Hepatocyte (in vitro differentiated cells): ENCODE data around the gene ATXN1. TPM values are rescaled to one million over a fixed set of nuclear protein-coding genes. Genes with fewer than 3 reads are reported as not detected.
"Not testable (repeated sequence)": the region's sequence is repeated elsewhere in the genome, so short reads cannot be mapped to it uniquely, and the experiment has no call there.

Experiments
- DNase-seq: peaks from one replicate; pipeline ENCODE4 v3.0.0-alpha.2; 2016; ENCODE audit warnings: low spot score
- H2AFZ ChIP-seq: fragments of 200-600 bp; sonication (generic); 2 replicates; pipeline ENCODE4 v1.6.0; 2016; ENCODE audit warnings: antibody characterized with exemption, mild to moderate bottlenecking
- H3K27ac ChIP-seq: fragments of 200-600 bp; sonication (generic); 2 replicates; pipeline ENCODE4 v1.5.1; 2016; ENCODE audit warnings: mild to moderate bottlenecking
- H3K27me3 ChIP-seq: fragments of 200-600 bp; sonication (generic); 2 replicates; pipeline ENCODE4 v1.6.1; 2016
- H3K36me3 ChIP-seq: fragments of 200-600 bp; sonication (generic); replicated peaks from 2 replicates; pipeline ENCODE4 v1.5.1; 2016; ENCODE audit warnings: low read depth; ENCODE audit not compliant: insufficient read depth
- H3K4me1 ChIP-seq: fragments of 200-600 bp; sonication (generic); 2 replicates; pipeline ENCODE4 v1.5.1; 2016; ENCODE audit warnings: mild to moderate bottlenecking, moderate library complexity; ENCODE audit not compliant: insufficient read depth
- H3K4me2 ChIP-seq: fragments of 200-600 bp; sonication (generic); 2 replicates; pipeline ENCODE4 v1.6.0; 2016
- H3K4me3 ChIP-seq: fragments of 200-600 bp; sonication (generic); 2 replicates; pipeline ENCODE4 v1.5.1; 2016; ENCODE audit warnings: mild to moderate bottlenecking
- H3K79me2 ChIP-seq: fragments of 200-600 bp; sonication (generic); 2 replicates; pipeline ENCODE4 v1.6.0; 2017; ENCODE audit warnings: mild to moderate bottlenecking
- H3K9me2 ChIP-seq: fragments of 200-600 bp; sonication (generic); replicated peaks from 2 replicates; pipeline ENCODE4 v1.6.0; 2017; ENCODE audit warnings: mild to moderate bottlenecking; ENCODE audit not compliant: insufficient read depth
- H3K9me3 ChIP-seq: fragments of 200-600 bp; sonication (generic); 2 replicates; pipeline ENCODE4 v1.5.1; 2016; ENCODE audit warnings: low read depth, mild to moderate bottlenecking
- H4K20me1 ChIP-seq: fragments of 200-600 bp; sonication (generic); 2 replicates; pipeline ENCODE4 v1.6.0; 2016; ENCODE audit warnings: mild to moderate bottlenecking; ENCODE audit not compliant: insufficient read depth, poor library complexity, severe bottlenecking
- EZH2 ChIP-seq: fragments of 200-600 bp; sonication (generic); IDR thresholded peaks from 2 replicates; pipeline ENCODE4 v1.6.1; 2016; ENCODE audit warnings: antibody characterized with exemption, mild to moderate bottlenecking, borderline replicate concordance
- EZH2phosphoT487 ChIP-seq: fragments of 200-600 bp; sonication (generic); IDR thresholded peaks from one replicate; pipeline ENCODE4 v1.6.1; 2018; ENCODE audit warnings: antibody characterized with exemption, mild to moderate bottlenecking, low read depth, moderate library complexity; ENCODE audit not compliant: unreplicated experiment, severe bottlenecking
- WGBS: methylation state at CpG from one replicate; pipeline ENCODE4 v1.1.6; 2016; ENCODE audit warnings: low lambda C conversion rate; ENCODE audit errors: missing lambda C conversion rate; 5-methylcytosine and 5-hydroxymethylcytosine counted together
- polyA plus RNA-seq: library from polyadenylated mRNA; unstranded; fragments of >200 nt; fragmentation: Nextera tagmentation; extraction: Ambion mirVana; gene quantifications from 2 replicates; pipeline ENCODE4 v1.2.1, GENCODE V29; 2016
- total RNA-seq: library from RNA; depleted of rRNA; stranded (reverse); fragments of >200 nt; gene quantifications from 2 replicates; pipeline ENCODE4 v1.2.3, GENCODE V29; 2014
- TF ChIP-seq, protein P1 (sequence below): fragments of 200-600 bp; sonication (generic); IDR thresholded peaks from 2 replicates; pipeline ENCODE4 v1.5.1; 2016; ENCODE audit warnings: antibody characterized with exemption, mild to moderate bottlenecking; ENCODE audit not compliant: poor library complexity

ATXN1 gene
- total and polyA plus RNA-seq, 2 experiments from 2014 or later = 14.7 to 32.6 TPM

DNA sequence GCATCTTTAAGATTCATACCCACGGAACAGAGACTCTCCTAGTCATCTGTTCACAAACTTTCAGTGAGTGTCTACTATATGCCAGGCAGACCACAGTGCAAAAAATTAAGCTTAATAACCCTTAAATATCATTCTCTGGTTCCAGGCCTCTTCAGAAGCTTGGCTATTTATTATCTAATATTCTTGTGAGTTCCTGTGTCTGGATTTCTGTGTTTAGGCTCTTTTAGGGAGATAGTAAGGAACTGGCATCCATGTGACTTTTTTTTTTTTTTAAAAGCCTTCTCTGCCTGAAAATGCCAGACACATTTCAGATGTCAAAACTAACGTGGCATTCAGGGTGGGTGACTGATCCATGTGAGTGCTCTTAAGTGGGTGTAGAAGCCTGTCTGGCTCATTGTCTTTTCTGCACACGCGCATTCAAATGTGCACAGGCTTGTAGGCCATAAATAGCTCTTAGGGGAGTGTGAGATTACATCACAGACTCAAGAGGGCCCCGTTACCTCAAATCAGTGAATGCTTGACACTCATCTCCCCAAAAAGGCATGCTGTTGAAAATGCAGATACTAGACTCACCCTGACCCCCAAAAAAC is 380.9 kb downstream of the ATXN1 start:
- Histone ChIP-seq H3K9me2 (no peaks in the 10 kb centered on the region), H3K27ac (no peak overlapping the region), H3K27me3 (no peaks in the 10 kb centered on the region), H2AFZ (no peak overlapping the region), H3K4me1 (no peaks in the 10 kb centered on the region), H4K20me1 (no peaks in the 10 kb centered on the region), H3K9me3 (no peaks in the 10 kb centered on the region), H3K79me2 (no peaks in the 10 kb centered on the region), H3K36me3 (no peaks in the 10 kb centered on the region), H3K4me3 (no peak overlapping the region), H3K4me2 (no peak overlapping the region)
- TF ChIP-seq EZH2 = no peak
- TF ChIP-seq EZH2phosphoT487 = no peak
- TF ChIP-seq, protein P1, sequence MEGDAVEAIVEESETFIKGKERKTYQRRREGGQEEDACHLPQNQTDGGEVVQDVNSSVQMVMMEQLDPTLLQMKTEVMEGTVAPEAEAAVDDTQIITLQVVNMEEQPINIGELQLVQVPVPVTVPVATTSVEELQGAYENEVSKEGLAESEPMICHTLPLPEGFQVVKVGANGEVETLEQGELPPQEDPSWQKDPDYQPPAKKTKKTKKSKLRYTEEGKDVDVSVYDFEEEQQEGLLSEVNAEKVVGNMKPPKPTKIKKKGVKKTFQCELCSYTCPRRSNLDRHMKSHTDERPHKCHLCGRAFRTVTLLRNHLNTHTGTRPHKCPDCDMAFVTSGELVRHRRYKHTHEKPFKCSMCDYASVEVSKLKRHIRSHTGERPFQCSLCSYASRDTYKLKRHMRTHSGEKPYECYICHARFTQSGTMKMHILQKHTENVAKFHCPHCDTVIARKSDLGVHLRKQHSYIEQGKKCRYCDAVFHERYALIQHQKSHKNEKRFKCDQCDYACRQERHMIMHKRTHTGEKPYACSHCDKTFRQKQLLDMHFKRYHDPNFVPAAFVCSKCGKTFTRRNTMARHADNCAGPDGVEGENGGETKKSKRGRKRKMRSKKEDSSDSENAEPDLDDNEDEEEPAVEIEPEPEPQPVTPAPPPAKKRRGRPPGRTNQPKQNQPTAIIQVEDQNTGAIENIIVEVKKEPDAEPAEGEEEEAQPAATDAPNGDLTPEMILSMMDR = no peak
- WGBS = 71% methylated on average over 5 of the region's 5 CpGs
- DNase-seq = no peak

DNA sequence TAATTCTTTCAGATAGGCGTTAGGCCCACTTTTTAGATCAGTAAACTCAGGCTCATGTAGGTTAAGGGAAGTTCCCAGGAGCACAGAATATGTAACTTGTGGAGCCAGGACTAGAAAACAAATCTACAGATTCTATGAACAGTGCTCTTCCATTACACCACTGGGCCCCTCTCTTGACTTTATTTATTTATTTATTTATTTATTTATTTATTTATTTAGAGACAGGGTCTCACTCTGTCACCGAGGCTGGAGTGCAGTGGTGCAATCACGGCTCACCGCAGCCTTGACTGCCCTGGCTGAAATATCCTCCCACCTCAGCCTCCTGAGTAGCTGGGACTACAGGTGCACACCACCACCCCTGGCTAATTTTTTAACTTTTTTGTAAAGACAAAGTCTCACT is 382.9 kb downstream of the ATXN1 start:
- not testable (repeated sequence) for H3K27me3 ChIP-seq, H3K4me1 ChIP-seq, H3K36me3 ChIP-seq, H3K4me2 ChIP-seq, H3K79me2 ChIP-seq, H3K9me2 ChIP-seq, DNase-seq, H3K4me3 ChIP-seq, H3K9me3 ChIP-seq, H2AFZ ChIP-seq, H3K27ac ChIP-seq, H4K20me1 ChIP-seq
- WGBS = 98% methylated on average over 4 of the region's 4 CpGs

DNA sequence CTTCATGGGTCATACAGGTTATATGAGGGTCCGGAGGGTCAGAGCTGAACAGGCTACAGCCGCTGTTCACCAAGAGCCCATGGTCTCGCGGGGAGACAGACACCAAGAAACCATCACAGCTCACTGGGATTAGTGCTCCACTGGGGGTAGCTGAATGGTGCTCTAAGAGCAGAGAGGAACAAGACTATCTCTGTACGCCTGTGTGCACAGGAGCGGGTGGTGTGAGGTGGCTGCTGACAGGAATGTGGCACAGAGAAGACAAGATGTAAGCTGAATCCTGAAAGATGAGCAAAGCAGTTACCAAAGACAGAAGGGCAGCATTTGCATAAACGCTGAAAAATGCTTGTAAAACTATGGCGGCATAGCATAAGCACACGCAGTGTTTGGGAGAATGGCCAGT is 383.8 kb downstream of the ATXN1 start:
- no peak for DNase-seq
- WGBS = 96% methylated on average over 9 of the region's 9 CpGs
- Histone ChIP-seq H3K9me2 (no peaks in the 10 kb centered on the region), H3K27ac (no peak overlapping the region), H3K4me2 (no peak overlapping the region), H3K36me3 (no peaks in the 10 kb centered on the region), H3K79me2 (no peaks in the 10 kb centered on the region), H3K4me1 (no peaks in the 10 kb centered on the region), H3K4me3 (no peak overlapping the region), H3K9me3 (no peaks in the 10 kb centered on the region), H4K20me1 (no peaks in the 10 kb centered on the region), H2AFZ (no peak overlapping the region), H3K27me3 (no peaks in the 10 kb centered on the region)
- TF ChIP-seq EZH2phosphoT487 (no peak), EZH2 (no peak)
- TF ChIP-seq, protein P1 = no peak

DNA sequence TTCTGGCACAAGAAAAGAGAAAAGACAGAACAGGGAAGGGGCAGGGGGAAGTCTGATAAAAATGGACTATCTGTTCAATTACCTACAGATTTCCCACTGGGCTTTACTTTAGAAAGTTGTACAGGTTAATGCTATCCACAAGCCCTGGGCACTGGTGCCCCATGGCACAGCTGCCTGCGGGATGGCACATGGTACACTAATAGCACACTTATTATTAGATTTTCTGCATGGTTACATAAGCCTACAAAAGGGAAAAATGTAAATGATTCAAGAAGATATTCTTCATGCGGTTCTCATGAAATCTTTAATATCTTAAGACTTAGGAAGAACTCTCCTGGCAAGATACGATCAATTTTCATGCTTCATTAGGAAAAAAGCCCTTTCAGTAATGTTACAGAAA is 385.4 kb downstream of the ATXN1 start:
- Histone ChIP-seq H3K36me3 (no peaks in the 10 kb centered on the region), H2AFZ (no peak overlapping the region), H3K4me1 (no peaks in the 10 kb centered on the region), H3K79me2 (no peaks in the 10 kb centered on the region), H3K27me3 (no peaks in the 10 kb centered on the region), H3K4me2 (no peak overlapping the region), H3K9me2 (no peaks in the 10 kb centered on the region), H4K20me1 (no peaks in the 10 kb centered on the region), H3K9me3 (no peaks in the 10 kb centered on the region), H3K27ac (no peak overlapping the region), H3K4me3 (no peak overlapping the region)
- no peak for DNase-seq
- WGBS = 93% methylated on average over 3 of the region's 3 CpGs
- TF ChIP-seq EZH2 (no peak), EZH2phosphoT487 (no peak)
- TF ChIP-seq, protein P1 = no peak
